Stomach smooth muscle (tissue), 2 donors: Measurements from ENCODE around the gene RNU1-1.
"Not testable (repeated sequence)": the region's sequence is repeated elsewhere in the genome, so short reads cannot be mapped to it uniquely, and the experiment has no call there.

Experiments
- H3K27ac ChIP-seq: one replicate; pipeline ENCODE4 v1.7.0; 2013; ENCODE audit warnings: mild to moderate bottlenecking, low read length, inconsistent platforms
- H3K27me3 ChIP-seq, 2 donors: one replicate each; pipeline ENCODE4 v1.7.0; 2013; ENCODE audit warnings: low read length in 2 of 2; ENCODE audit not compliant: insufficient read depth in 2 of 2, control insufficient read depth in 1 of 2
- H3K36me3 ChIP-seq, 2 donors: one replicate each; pipeline ENCODE4 v1.7.0; 2013; ENCODE audit warnings: low read length in 2 of 2; ENCODE audit not compliant: control insufficient read depth in 2 of 2, insufficient read depth in 2 of 2
- H3K4me1 ChIP-seq: one replicate; pipeline ENCODE4 v1.7.0; 2013; ENCODE audit warnings: low read length; ENCODE audit not compliant: control insufficient read depth, insufficient read depth
- H3K4me3 ChIP-seq, 2 donors: one replicate each; pipeline ENCODE4 v1.7.0; 2013; ENCODE audit warnings: low read length in 2 of 2
- H3K9ac ChIP-seq, 2 donors: one replicate each; pipeline ENCODE4 v1.7.0; 2013; ENCODE audit warnings: low read length in 2 of 2, mild to moderate bottlenecking in 1 of 2
- H3K9me3 ChIP-seq, 2 donors: one replicate each; pipeline ENCODE4 v1.7.0; 2013; ENCODE audit warnings: low read length in 2 of 2; ENCODE audit not compliant: control insufficient read depth in 2 of 2
- donor health status: healthy.
- donor health status: Pancreatic carcinoma.

Gene RNU1-1

DNA sequence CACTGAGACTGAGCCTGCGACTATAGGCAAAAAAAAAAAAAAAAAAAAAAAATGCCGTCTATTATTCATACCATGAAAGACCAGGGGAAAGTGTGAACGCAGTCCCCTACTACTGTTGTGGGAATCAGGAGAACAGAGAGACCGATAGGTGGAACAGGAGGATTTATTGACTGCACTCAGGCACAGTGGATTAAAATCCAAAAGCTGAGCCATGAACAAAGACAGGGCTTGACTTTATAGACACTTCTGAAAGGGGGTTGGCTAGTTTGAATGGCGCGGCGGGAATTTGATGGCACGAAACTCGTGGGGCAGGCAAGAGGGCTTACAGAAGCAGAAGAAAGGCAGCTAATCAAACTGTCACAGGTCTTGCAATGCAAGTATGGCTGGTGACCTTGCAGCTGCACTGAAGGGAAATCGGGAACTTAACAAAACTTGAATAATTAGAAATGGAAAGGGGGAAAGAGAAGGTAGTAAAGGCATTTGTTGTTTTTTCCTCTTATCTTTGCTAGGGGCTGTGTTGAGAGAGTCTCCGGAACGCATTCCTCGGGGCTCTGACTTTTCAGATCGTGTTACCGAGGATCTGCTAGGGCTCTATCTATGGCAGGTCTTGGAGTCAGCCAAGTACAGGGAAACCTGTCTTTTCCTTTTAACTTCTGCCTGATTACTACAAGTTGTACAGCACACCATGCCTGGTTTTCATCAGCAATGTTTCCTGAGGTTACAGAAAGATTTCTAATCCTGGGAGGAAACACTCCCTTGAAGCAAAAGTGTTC, 7.5 kb downstream of the RNU1-1 start:
- not testable (repeated sequence) for H3K4me1 ChIP-seq, H3K9me3 ChIP-seq, H3K27me3 ChIP-seq, H3K36me3 ChIP-seq, H3K4me3 ChIP-seq, H3K27ac ChIP-seq, H3K9ac ChIP-seq

- not testable (repeated sequence) for H3K4me3 ChIP-seq, H3K27ac ChIP-seq, H3K27me3 ChIP-seq, H3K9me3 ChIP-seq, H3K4me1 ChIP-seq, H3K9ac ChIP-seq, H3K36me3 ChIP-seq
Observed at GRCh38 chr1:16505870-16506269, 8.2 kb downstream of the RNU1-1 start.

DNA sequence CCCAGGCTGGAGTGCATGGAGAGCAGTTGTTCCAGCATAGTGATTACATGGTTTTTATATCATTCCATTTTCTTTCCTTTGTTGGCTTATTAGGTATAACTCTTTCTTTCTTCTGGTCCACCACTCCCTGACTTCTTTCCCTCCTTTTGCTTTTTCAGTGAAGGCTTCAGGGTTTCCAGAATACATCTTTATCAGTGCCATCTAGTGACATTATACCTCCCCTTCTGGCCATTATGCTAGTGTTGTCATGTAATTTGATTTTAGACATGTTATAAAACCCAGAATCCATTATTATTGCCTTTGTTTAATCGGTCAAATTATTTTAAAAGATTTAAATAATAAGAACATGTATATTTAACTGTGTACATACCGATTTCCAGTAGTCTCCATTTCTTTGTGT, 10.6 kb downstream of the RNU1-1 start:
- no peak overlapping the region for H3K4me3 ChIP-seq
- no peaks in the 10 kb centered on the region for H3K36me3 ChIP-seq
- peaks cover 5% of the 10 kb centered on the region for H3K4me1 ChIP-seq
- H3K27me3 ChIP-seq = no peaks in the 10 kb centered on the region
- no peak overlapping the region for H3K9ac ChIP-seq
- no peaks in the 10 kb centered on the region for H3K9me3 ChIP-seq
- H3K27ac ChIP-seq = no peak overlapping the region

GRCh38 chr1:16501446-16501845, 12.6 kb downstream of the RNU1-1 start:
- not testable (repeated sequence) for H3K27ac ChIP-seq, H3K27me3 ChIP-seq, H3K4me3 ChIP-seq, H3K36me3 ChIP-seq, H3K9ac ChIP-seq, H3K9me3 ChIP-seq
- H3K4me1 ChIP-seq = peaks cover 13% of the 10 kb centered on the region

DNA sequence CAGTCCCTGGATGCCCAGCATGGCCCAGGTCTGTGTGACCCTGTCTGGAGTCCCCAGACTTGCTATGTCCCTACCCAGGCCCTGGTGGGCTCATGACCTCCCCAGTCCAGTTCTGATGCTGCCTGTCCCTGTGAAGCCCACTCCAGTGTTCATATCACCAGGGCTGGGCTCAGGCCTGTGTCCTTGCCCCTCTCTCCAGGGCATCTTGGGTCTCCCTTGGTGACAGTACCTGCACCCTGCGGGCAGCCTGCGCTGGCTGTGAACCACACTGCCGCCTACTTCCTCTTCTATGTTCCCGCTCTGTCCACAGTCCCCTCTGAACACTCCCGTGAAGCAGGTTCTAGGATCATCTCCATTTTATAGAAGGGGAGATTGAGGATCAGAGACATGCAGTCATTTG, 13.1 kb downstream of the RNU1-1 start:
- H3K36me3 ChIP-seq, H3K27ac ChIP-seq, H3K4me3 ChIP-seq, H3K27me3 ChIP-seq, H3K9me3 ChIP-seq, H3K9ac ChIP-seq: not testable (repeated sequence)
- peaks cover 13% of the 10 kb centered on the region for H3K4me1 ChIP-seq

- H3K36me3 ChIP-seq, H3K9me3 ChIP-seq, H3K9ac ChIP-seq, H3K27ac ChIP-seq, H3K27me3 ChIP-seq, H3K4me3 ChIP-seq: not testable (repeated sequence)
- peaks cover 13% of the 10 kb centered on the region for H3K4me1 ChIP-seq
Observed at GRCh38 chr1:16500466-16500865, 13.6 kb downstream of the RNU1-1 start.

GRCh38 chr1:16498573-16499413, 15.3 kb downstream of the RNU1-1 start:
- Histone ChIP-seq H3K27ac (peak overlapping the region; percentile 70), H3K36me3 (no peaks in the 10 kb centered on the region), H3K9ac (peak overlapping the region; percentile 66 to 86)

GRCh38 chr1:16498047-16498446, 16.0 kb downstream of the RNU1-1 start:
- Histone ChIP-seq H3K27ac (peak overlapping the region; percentile 46), H3K9ac (peak overlapping the region; percentile 5 to 60), H3K4me1 (peaks cover 13% of the 10 kb centered on the region), H3K4me3 (peak overlapping the region; percentile 65 to 93)
- H3K36me3 ChIP-seq, H3K9me3 ChIP-seq, H3K27me3 ChIP-seq: not testable (repeated sequence)

More at GRCh38 chr1:16498573-16499413, 15.3 kb downstream of the RNU1-1 start:
- H3K4me1 ChIP-seq = peaks cover 13% of the 10 kb centered on the region
- peak overlapping the region; percentile 91 to 93 for H3K4me3 ChIP-seq
- no peaks in the 10 kb centered on the region for H3K27me3 ChIP-seq
- no peaks in the 10 kb centered on the region for H3K9me3 ChIP-seq

- not testable (repeated sequence) for H3K9ac ChIP-seq, H3K27ac ChIP-seq, H3K27me3 ChIP-seq, H3K4me3 ChIP-seq, H3K36me3 ChIP-seq, H3K9me3 ChIP-seq
- H3K4me1 ChIP-seq = peaks cover 13% of the 10 kb centered on the region
Observed at GRCh38 chr1:16497474-16497904, 16.6 kb downstream of the RNU1-1 start.

GRCh38 chr1:16493731-16494130, 20.4 kb downstream of the RNU1-1 start:
- not testable (repeated sequence) for H3K27me3 ChIP-seq, H3K9ac ChIP-seq, H3K36me3 ChIP-seq, H3K4me3 ChIP-seq, H3K27ac ChIP-seq, H3K9me3 ChIP-seq
- peaks cover 10% of the 10 kb centered on the region for H3K4me1 ChIP-seq

- H3K4me3 ChIP-seq, H3K9me3 ChIP-seq, H3K4me1 ChIP-seq, H3K27me3 ChIP-seq, H3K9ac ChIP-seq, H3K36me3 ChIP-seq, H3K27ac ChIP-seq: not testable (repeated sequence)
Observed at GRCh38 chr1:16492937-16493336, 21.1 kb downstream of the RNU1-1 start.
